Activated T-helper 9 cell treated with anti-CD3 and anti-CD28 coated beads, Interleukin-2, amount 50 U/mL, for 16 hours (primary cell): ENCODE measurements around the gene SRSF1.
A peak's percentile ranks its signal among the peaks of the same experiment; 100 is the strongest.
"Not testable (repeated sequence)": the region's sequence is repeated elsewhere in the genome, so short reads cannot be mapped to it uniquely, and the experiment has no call there.

Experiments
- DNase-seq: peaks from one replicate; pipeline ENCODE4 v3.0.0-alpha.2; 2020; ENCODE audit warnings: low read depth

SRSF1 gene

DNA sequence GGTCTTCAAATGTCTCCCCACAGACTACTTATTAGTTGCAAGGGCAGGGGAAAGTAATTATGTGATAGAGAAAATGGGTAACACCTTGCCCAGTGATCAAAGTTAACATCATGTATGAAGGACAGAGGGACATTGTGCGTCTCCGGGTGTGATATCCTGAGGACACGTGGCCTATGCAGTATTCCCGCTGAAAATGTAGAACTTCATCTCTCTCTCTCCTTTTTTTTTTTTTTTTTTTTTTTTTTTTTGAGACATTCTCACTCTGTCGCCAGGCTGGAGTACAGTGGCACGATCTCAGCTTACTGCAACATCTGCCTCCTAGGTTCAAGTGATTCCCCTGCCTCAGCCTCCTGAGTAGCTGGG, 43.9 kb downstream of the SRSF1 start:
- no peak for DNase-seq

DNA sequence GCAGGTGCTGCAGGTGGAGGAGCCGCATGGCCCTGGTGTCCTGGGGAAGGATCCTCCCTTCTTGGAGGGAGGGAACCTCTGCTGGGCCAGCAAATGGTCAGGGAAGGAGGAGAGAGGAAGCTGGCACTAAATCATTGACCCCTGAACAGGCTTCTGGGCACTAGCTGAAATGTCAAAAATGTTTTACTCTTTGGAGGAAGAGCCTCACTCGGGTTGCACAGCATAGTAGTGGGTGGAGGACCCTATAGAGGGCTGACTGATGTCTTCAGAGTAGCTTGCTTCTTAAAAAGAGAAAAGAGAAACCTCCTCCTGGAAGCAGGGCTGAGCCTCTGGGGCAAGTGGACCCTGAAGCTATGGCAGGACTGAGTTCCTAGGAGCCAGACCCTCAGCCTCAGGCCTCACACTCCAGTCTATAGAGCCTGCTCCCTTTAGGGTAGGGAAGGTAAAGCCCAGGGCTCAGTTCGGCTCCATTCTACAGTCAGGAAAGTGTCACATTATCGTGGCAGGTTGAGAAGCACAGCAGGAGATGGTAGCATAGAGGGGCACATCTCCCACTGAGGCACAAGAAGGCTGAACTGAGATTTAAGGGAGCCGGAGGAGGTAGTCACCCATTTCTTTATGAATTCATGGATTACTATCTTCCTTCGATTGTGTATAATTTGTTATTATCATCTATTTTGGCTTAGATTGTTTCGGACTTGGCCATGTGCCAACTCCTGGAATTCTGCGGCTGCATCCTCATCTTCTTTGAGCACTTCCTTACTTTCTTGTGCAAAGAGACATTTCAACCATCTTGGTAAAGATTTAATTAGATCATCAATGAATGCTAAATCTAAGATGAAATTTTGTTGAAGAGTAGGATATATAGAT, 44.5 kb downstream of the SRSF1 start:
- no peak for DNase-seq

DNA sequence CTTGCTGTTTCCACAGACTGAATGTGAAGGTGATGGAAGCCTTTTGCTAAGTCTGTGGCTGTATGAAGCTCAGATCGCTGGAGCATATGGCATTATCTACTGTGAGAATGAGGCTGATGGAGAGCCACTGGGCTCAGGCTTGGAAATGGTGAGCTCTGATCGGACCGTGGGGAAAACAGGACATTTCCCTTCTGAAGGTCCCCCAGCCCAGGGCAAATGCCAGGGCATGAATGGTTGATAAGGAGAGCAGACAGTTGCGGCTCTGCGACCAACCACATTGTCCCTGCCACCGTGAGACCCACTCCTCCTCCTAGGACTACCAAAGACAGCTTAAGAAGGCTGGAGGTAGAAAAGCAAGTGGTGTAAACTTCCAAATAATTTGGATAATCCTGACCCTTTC, 47.1 kb downstream of the SRSF1 start:
- DNase-seq, result no peak

DNA sequence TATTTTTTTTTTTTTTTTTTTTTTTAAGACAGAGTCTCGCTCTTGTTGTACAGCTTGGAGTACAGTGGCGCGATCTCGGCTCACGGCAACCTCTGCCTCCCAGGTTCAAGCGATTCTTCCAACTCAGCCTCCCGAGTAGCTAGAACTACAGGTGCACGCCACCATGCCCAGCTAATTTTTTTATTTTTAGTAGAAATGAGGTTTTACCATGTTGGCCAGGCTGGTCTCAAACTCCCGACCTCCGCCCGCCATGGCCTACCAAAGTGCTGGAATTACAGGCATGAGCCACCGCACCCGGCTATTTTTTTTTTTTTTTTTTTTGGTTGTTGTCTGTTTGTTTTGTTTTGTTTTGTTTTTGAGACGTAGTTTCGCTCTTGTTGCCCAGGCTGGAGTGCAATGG, 48.7 kb downstream of the SRSF1 start:
- DNase-seq, result not testable (repeated sequence)

DNA sequence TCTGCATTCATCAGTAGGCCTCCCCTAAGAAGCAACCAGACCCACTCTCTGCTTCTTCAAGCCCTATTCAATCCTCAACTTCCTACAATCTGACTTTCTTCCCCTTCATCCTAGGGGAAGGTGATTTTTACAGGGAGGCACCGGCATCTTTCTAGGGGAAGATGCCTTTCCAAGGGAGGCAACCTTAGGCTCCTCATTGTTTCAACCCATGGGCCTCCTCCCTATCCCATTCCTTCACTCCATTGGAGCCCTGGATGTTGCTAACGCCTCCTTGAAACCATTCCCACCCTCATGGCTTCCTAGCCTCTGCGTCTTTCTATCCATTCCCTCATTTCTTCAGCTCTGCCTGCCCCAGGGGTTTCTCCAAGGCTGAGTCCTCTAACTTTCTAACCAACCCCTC, 49.2 kb downstream of the SRSF1 start:
- no peak for DNase-seq

DNA sequence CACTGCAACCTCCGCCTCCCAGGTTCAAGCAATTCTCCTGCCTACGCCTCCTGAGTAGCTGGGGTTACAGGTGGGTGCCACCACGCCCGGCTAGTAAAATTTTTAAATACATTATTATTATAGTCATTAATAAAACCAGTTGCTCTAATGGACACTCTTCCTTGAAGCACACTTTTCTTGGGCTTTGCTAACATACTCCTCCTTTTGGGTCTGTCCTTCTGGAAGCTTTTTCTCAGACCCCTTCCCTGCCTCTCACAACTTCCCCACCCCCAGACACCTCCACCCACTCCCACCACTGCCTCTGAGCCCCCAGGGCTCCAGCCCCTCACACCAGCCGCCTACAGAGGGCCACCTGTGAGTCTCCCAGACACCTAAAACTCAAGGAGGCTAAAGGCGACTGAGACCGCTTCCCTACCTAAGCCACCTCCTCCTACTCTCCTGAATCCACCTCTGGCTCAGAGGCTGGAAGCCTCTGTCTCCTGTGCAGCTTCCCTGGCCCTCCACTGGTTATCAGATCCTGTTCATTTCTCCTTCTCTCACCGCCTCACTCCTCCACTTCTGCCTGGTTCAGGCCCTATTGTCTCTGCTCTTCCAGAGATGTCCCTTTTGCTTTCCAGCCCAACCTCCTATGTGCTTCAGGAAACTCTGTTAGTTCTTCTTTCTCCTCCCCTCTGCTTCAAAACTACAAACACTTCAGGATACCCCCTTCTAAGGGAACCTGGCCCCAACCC, 49.8 kb downstream of the SRSF1 start:
- no peak for DNase-seq

DNA sequence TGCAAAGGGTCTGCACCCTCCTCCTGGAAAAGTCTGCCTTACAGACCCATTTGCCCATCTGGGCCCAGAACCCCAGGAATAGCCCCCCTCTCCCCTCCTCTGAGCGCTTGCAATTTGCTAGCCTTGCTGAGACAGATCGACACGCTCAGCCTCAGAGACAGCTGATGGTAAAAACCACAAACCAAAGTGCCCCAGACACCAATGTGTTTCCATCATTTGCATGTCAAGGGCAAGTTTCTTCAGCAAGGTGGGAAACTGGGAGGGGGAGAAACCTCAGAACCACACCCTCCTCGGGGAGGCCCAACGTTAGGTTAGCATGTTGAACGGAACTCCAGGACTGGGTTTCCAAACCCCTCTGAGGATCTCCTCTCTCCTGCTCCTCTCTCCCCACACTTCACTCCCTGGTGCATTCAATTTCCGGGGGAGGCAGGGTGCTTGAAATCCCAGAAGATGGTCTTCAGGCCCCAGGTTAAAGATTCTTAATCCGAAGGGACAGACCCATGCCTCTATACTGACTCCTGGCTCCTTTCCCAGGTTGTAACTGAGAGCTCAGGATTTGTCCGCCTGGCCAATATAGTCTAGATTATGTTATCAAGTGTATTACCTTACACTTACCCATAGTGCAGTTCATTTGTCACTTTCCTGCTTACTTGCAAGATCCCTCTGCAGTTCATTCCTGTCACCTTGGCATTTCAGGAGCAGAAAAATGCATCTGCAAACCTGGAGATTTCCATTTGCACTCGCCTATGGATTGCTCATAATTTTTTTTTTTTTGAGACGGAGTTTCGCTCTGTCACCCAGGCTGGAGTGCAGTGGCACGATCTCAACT, 50.5 kb downstream of the SRSF1 start:
- DNase-seq, result no peak

DNA sequence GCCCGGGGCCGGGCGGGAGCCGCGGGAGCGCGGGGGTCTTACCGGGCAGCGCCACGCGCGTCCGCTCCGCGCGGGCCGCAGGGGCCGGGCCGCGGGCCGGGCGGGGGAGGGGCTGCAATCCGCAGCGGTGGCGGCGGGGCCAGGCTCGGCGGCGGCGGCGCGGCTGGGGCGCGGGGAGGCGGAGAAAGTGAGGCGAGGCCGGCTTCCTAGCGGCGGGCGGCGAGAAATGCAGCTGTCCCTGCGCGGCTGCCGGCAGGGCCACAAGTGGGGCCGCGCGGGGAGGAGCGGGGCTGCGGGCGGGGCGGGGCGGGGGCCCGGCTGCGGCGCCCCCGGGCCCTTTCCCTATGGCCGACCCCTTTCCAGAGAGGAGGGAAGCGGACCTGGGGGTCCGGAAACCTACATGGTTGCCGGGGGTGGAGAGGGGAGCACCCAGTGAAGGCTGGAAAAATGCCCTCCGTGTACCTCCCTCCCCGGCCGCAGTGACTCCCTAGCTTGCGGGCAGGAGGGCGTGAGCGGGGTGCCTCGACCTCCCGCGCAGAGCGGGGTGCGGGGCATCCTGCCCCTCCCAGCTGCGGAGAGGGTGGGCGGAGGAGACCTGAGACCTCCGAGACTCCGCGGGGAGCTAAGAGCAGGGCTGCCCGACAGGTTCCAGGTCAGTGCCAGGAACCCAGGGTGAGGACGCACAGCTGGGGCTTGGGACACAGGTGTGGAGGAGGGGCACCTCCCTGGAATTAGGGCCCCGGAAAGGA, 51.7 kb downstream of the SRSF1 start, which contains the start of gene CUEDC1:
TSS of gene CUEDC1 (minus strand) at position 230 of the 749 bp plus-strand sequence. CDS start 69,848 bp downstream, outside the sequence.
- DNase-seq, result peak; percentile 58

DNA sequence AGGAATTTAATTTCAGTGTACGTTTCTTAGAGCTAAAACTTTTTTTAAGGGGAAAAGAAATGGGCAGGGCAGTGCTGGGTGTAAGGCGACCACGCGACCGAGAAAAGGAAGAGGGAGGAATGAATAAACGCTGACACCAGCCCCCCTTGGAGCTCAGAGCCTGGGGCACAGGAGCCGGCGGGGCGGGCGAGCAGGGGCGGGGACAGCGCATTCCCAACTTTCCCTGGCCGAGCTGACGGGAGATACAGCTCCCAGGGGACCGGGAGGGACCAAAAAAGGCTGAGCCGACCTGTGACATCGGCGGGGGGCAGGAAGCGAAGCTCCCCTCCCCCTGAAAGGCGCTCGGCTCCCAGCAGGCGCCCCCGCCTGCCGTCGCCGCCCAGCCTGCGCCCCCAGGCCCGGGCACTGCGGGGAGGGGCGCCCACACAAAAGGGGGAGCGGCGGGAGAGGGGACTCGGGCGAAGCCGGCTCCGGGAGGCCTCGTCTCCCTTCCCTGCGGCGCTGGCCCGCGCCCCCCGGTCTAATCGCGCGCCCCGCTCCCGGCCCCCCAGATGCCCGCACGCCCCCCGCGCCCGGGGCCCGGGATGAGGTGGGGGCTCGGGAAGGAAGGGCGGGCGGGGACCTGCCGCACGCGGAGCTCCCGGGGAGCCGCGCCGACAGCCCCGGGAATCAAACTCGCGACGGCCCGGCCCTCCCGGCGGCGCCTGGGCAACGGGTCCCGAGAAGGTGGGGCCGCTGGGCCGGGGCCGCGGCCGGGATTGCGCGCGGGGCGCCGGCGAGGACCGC, 52.5 kb downstream of the SRSF1 start:
- no peak for DNase-seq

DNA sequence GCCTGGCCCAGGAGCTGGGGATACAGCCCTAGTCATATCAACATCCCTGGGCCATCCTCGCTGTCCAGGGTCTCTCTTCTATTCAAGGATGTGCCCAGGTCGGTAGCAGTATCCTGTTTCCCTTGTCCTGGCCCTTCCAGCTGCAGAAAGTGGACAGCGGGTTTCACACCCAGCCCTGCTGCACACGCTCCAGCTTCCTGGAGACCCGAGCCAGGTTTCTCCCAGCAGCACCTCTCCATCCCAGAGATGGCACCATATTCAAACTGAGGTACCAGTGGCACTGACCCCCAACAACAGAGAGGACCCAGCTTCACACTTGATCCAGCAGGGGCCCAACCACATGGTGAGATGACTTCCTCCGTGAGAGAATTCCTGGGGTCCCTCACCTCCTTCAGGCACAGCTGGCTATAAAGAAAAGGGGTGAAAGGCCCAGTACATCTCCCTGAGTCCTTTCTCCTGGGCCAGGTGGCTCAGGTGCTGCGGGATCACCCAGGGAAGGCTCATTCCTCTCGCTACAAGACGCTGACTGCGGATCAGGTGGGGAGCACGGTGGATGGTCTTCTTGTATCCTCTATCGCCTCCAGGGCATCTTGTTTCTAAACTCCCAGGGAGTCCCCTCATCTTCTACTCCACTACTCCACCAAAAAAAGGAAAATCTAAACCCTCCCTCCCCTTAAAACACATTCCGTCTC, 53.2 kb downstream of the SRSF1 start:
- DNase-seq, result no peak
